Esophagus squamous epithelium (tissue), 5 donors: ENCODE results near the gene EXOSC7. TPM values are rescaled to one million over a fixed set of nuclear protein-coding genes. Genes with fewer than 3 reads are reported as not detected.

ENCODE experiments used
- DNase-seq: peaks from one replicate; lab custom pipeline; 2025; lab: John Stamatoyannopoulos, UW
- H3K27ac ChIP-seq, 4 donors: fragments of 200-600 bp; sonication (generic); one replicate each; pipeline ENCODE4 v1.5.1; 2016 to 2019; ENCODE audit warnings: mild to moderate bottlenecking in 1 of 4
- H3K27me3 ChIP-seq, 4 donors: fragments of 200-600 bp; sonication (generic); 1 replicate in 3 of 4; 2 replicates in 1 of 4; pipeline versions ENCODE4 v1.5.1 to v1.6.0; 2017 to 2021; ENCODE audit warnings: antibody characterized with exemption in 1 of 4
- H3K36me3 ChIP-seq, 3 donors: fragments of 200-600 bp; sonication (generic); one replicate each; pipeline ENCODE4 v1.5.1; 2016 to 2019
- H3K4me1 ChIP-seq, 3 donors: fragments of 200-600 bp; sonication (generic); one replicate each; pipeline ENCODE4 v1.5.1; 2017 to 2019
- H3K4me3 ChIP-seq, 4 donors: fragments of 200-600 bp; sonication (generic); 1 replicate in 3 of 4; 2 replicates in 1 of 4; pipeline ENCODE4 v1.5.1; 2016 to 2019; ENCODE audit warnings: mild to moderate bottlenecking in 2 of 4, moderate library complexity in 1 of 4
- H3K9me3 ChIP-seq, 3 donors: fragments of 200-600 bp; sonication (generic); one replicate each; pipeline ENCODE4 v1.5.1; 2016 to 2019
- POLR2A ChIP-seq, 4 donors: fragments of 450-650 bp; IDR thresholded peaks; one replicate each; pipeline ENCODE4 v1.6.1; 2017; ENCODE audit warnings: antibody characterized with exemption in 4 of 4, mild to moderate bottlenecking in 4 of 4, moderate library complexity in 3 of 4
- WGBS, 2 donors: methylation state at CpG; one replicate each; pipeline ENCODE4 v1.1.5; 2018; 5-methylcytosine and 5-hydroxymethylcytosine counted together
- intact Hi-C: fragments of 100-400 bp; cut with DNase I; formaldehyde crosslinking; loops from one replicate; pipeline ENCODE4 v1.15.0; 2022
- total RNA-seq, 4 donors: library from RNA; depleted of rRNA; stranded (reverse); fragments of >200 nt; gene quantifications; one replicate each; pipeline ENCODE4 v1.1.0, GENCODE V29; 2016
- TF ChIP-seq, protein P1 (sequence below), 6 experiments: fragments of 450-650 bp in 4 of 6; fragments of 200-600 bp in 2 of 6; sonication (generic) in 2 of 6; IDR thresholded peaks; one replicate each; pipeline ENCODE4 v1.5.1; 2016 to 2019; ENCODE audit warnings: antibody characterized with exemption in 6 of 6, mild to moderate bottlenecking in 4 of 6, moderate library complexity in 4 of 6
- donor health status: DM: yes; HTN: yes; CAD: no.

The EXOSC7 gene
- total RNA-seq, 4 donors from 2014 or later, result 28.8 to 59.9 (median 47.6) TPM

- Histone ChIP-seq H3K36me3 (peaks cover 0 to 6% (median 0%) of the 10 kb centered on the region in 3 donors), H3K27me3 (no peaks in the 10 kb centered on the region), H3K4me3 (no peak overlapping the region), H3K4me1 (peaks cover 33 to 89% (median 39%) of the 10 kb centered on the region in 3 donors), H3K9me3 (no peaks in the 10 kb centered on the region), H3K27ac (no peak overlapping the region)
- WGBS, 2 donors, result 68 to 82% methylated on average over 3 of the region's 3 CpGs
- TF ChIP-seq, protein P1, sequence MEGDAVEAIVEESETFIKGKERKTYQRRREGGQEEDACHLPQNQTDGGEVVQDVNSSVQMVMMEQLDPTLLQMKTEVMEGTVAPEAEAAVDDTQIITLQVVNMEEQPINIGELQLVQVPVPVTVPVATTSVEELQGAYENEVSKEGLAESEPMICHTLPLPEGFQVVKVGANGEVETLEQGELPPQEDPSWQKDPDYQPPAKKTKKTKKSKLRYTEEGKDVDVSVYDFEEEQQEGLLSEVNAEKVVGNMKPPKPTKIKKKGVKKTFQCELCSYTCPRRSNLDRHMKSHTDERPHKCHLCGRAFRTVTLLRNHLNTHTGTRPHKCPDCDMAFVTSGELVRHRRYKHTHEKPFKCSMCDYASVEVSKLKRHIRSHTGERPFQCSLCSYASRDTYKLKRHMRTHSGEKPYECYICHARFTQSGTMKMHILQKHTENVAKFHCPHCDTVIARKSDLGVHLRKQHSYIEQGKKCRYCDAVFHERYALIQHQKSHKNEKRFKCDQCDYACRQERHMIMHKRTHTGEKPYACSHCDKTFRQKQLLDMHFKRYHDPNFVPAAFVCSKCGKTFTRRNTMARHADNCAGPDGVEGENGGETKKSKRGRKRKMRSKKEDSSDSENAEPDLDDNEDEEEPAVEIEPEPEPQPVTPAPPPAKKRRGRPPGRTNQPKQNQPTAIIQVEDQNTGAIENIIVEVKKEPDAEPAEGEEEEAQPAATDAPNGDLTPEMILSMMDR (IDR thresholded peaks at IDR 0.05), result no peak
- no peak for TF ChIP-seq POLR2A (IDR thresholded peaks at IDR 0.05)
- no peak for DNase-seq
- intact Hi-C loops, result no loop called here
Observed at GRCh38 chr3:44970926-44971490, 5.0 kb upstream of the EXOSC7 start.

- intact Hi-C loops, result no loop called here
- no peak for DNase-seq
- 47 to 84% methylated on average over 4 of the region's 4 CpGs for WGBS, 2 donors
- no peak for TF ChIP-seq POLR2A (IDR thresholded peaks at IDR 0.05)
- peak overlapping the region in 3 of 4 donors; percentile 96 to 98 (median 98) for H3K27ac ChIP-seq
- peaks cover 0 to 11% (median 0%) of the 10 kb centered on the region in 3 donors for H3K36me3 ChIP-seq
- no peaks in the 10 kb centered on the region for H3K9me3 ChIP-seq
- H3K4me3 ChIP-seq, result peak overlapping the region; percentile 71 to 97 (median 85)
- no peaks in the 10 kb centered on the region for H3K27me3 ChIP-seq
- H3K4me1 ChIP-seq, result peaks cover 23 to 86% (median 30%) of the 10 kb centered on the region in 3 donors
Observed at GRCh38 chr3:44974416-44974815, 1.6 kb upstream of the EXOSC7 start.

- WGBS, 2 donors, result 78 to 100% methylated on average over 1 of the region's 1 CpG
Observed at GRCh38 chr3:44981220-44981619, 5.2 kb downstream of the EXOSC7 start.

GRCh38 chr3:44981751-44982150 is 5.7 kb downstream of the EXOSC7 start:
- no peak for DNase-seq
- no peaks in the 10 kb centered on the region for H3K9me3 ChIP-seq
- intact Hi-C loops, result no loop called here
- peak overlapping the region in 2 of 4 donors; percentile 87 to 88 for H3K27ac ChIP-seq
- 72 to 78% methylated on average over 4 of the region's 4 CpGs for WGBS, 2 donors
- no peak overlapping the region for H3K4me3 ChIP-seq
- H3K4me1 ChIP-seq, result peaks cover 23 to 96% (median 29%) of the 10 kb centered on the region in 3 donors
- peaks cover 0 to 21% (median 0%) of the 10 kb centered on the region in 3 donors for H3K36me3 ChIP-seq
- no peaks in the 10 kb centered on the region for H3K27me3 ChIP-seq
- TF ChIP-seq POLR2A (IDR thresholded peaks at IDR 0.05), result no peak

More at GRCh38 chr3:44981220-44981619, 5.2 kb downstream of the EXOSC7 start:
- Histone ChIP-seq H3K27ac (peak overlapping the region in 2 of 4 donors; percentile 87 to 88), H3K4me1 (peaks cover 25 to 95% (median 29%) of the 10 kb centered on the region in 3 donors), H3K4me3 (no peak overlapping the region), H3K9me3 (no peaks in the 10 kb centered on the region), H3K36me3 (peaks cover 0 to 18% (median 0%) of the 10 kb centered on the region in 3 donors), H3K27me3 (no peaks in the 10 kb centered on the region)
- TF ChIP-seq POLR2A (IDR thresholded peaks at IDR 0.05), result no peak
- TF ChIP-seq, protein P1 (IDR thresholded peaks at IDR 0.05), result no peak
- intact Hi-C loops, result no loop called here
- DNase-seq, result no peak

GRCh38 chr3:44982817-44983216 is 6.8 kb downstream of the EXOSC7 start:
- Histone ChIP-seq H3K9me3 (no peaks in the 10 kb centered on the region), H3K36me3 (peaks cover 0 to 21% (median 0%) of the 10 kb centered on the region in 3 donors), H3K4me3 (no peak overlapping the region), H3K27me3 (no peaks in the 10 kb centered on the region), H3K4me1 (peaks cover 15 to 94% (median 23%) of the 10 kb centered on the region in 3 donors), H3K27ac (peak overlapping the region; percentile 64 to 88 (median 82))
- intact Hi-C loops, result no loop called here
- no peak for TF ChIP-seq POLR2A (IDR thresholded peaks at IDR 0.05)
- TF ChIP-seq, protein P1 (IDR thresholded peaks at IDR 0.05), result no peak
- no peak for DNase-seq
- WGBS, 2 donors, result 53 to 64% methylated on average over 3 of the region's 3 CpGs

- no peak for DNase-seq
- no peaks in the 10 kb centered on the region for H3K9me3 ChIP-seq
- peaks cover 0 to 21% (median 0%) of the 10 kb centered on the region in 3 donors for H3K36me3 ChIP-seq
- 36 to 50% methylated on average over 1 of the region's 1 CpG for WGBS, 2 donors
- no peak overlapping the region for H3K4me3 ChIP-seq
- intact Hi-C loops, result no loop called here
- TF ChIP-seq POLR2A (IDR thresholded peaks at IDR 0.05), result no peak
- TF ChIP-seq, protein P1 (IDR thresholded peaks at IDR 0.05), result no peak
- H3K27ac ChIP-seq, result peak overlapping the region; percentile 64 to 88 (median 82)
- H3K27me3 ChIP-seq, result no peaks in the 10 kb centered on the region
- peaks cover 15 to 94% (median 23%) of the 10 kb centered on the region in 3 donors for H3K4me1 ChIP-seq
Observed at GRCh38 chr3:44983484-44983941, 7.5 kb downstream of the EXOSC7 start.
